ENCODE results near the gene OPCML.

Gene OPCML

DNA sequence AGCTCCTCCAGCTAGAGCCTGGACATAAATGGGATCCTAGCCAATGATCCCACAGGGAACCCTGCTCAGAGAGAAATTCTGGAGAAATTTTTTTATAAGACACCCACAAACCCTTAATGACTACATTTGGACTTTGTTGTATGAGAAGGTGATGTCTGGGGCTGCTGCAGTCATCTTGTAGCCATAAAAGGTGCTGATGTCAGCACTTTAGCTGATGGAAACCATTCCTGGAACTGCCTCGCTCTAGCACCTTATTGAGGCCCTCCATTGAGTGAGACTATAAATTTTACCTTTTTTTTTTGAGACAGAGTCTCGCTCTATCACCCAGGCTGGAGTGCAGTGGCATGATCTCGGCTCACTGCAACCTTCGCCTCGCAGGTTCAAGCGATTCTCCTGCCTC lies 610.7 kb downstream of the OPCML start:
- DNase-seq (ENCODE audit: low read depth in 1 of 2, low spot score in 1 of 2): no peak
- H3K27me3 ChIP-seq (ENCODE audit: insufficient read depth, poor library complexity, severe bottlenecking): no peaks in the 10 kb centered on the region
- H3K27ac ChIP-seq (replicated peaks): no peak overlapping the region
- no peak overlapping the region for H3K4me3 ChIP-seq (replicated peaks; ENCODE audit: insufficient read depth, low read length)
- no peak for TF ChIP-seq GABPA (IDR thresholded peaks at IDR 0.05; ENCODE audit: low read depth)
- TF ChIP-seq, protein P1, sequence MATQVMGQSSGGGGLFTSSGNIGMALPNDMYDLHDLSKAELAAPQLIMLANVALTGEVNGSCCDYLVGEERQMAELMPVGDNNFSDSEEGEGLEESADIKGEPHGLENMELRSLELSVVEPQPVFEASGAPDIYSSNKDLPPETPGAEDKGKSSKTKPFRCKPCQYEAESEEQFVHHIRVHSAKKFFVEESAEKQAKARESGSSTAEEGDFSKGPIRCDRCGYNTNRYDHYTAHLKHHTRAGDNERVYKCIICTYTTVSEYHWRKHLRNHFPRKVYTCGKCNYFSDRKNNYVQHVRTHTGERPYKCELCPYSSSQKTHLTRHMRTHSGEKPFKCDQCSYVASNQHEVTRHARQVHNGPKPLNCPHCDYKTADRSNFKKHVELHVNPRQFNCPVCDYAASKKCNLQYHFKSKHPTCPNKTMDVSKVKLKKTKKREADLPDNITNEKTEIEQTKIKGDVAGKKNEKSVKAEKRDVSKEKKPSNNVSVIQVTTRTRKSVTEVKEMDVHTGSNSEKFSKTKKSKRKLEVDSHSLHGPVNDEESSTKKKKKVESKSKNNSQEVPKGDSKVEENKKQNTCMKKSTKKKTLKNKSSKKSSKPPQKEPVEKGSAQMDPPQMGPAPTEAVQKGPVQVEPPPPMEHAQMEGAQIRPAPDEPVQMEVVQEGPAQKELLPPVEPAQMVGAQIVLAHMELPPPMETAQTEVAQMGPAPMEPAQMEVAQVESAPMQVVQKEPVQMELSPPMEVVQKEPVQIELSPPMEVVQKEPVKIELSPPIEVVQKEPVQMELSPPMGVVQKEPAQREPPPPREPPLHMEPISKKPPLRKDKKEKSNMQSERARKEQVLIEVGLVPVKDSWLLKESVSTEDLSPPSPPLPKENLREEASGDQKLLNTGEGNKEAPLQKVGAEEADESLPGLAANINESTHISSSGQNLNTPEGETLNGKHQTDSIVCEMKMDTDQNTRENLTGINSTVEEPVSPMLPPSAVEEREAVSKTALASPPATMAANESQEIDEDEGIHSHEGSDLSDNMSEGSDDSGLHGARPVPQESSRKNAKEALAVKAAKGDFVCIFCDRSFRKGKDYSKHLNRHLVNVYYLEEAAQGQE (IDR thresholded peaks at IDR 0.05; ENCODE audit: insufficient replicate concordance, low read depth): no peak
- no peak for TF ChIP-seq SPI1 (IDR thresholded peaks at IDR 0.05; ENCODE audit: borderline replicate concordance, low read depth)
- TF ChIP-seq POLR2AphosphoS5 (IDR thresholded peaks at IDR 0.05; ENCODE audit: low read depth): no peak
- TF ChIP-seq, protein P2, sequence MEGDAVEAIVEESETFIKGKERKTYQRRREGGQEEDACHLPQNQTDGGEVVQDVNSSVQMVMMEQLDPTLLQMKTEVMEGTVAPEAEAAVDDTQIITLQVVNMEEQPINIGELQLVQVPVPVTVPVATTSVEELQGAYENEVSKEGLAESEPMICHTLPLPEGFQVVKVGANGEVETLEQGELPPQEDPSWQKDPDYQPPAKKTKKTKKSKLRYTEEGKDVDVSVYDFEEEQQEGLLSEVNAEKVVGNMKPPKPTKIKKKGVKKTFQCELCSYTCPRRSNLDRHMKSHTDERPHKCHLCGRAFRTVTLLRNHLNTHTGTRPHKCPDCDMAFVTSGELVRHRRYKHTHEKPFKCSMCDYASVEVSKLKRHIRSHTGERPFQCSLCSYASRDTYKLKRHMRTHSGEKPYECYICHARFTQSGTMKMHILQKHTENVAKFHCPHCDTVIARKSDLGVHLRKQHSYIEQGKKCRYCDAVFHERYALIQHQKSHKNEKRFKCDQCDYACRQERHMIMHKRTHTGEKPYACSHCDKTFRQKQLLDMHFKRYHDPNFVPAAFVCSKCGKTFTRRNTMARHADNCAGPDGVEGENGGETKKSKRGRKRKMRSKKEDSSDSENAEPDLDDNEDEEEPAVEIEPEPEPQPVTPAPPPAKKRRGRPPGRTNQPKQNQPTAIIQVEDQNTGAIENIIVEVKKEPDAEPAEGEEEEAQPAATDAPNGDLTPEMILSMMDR (IDR thresholded peaks at IDR 0.05; ENCODE audit: insufficient read depth, low read length): no peak

DNA sequence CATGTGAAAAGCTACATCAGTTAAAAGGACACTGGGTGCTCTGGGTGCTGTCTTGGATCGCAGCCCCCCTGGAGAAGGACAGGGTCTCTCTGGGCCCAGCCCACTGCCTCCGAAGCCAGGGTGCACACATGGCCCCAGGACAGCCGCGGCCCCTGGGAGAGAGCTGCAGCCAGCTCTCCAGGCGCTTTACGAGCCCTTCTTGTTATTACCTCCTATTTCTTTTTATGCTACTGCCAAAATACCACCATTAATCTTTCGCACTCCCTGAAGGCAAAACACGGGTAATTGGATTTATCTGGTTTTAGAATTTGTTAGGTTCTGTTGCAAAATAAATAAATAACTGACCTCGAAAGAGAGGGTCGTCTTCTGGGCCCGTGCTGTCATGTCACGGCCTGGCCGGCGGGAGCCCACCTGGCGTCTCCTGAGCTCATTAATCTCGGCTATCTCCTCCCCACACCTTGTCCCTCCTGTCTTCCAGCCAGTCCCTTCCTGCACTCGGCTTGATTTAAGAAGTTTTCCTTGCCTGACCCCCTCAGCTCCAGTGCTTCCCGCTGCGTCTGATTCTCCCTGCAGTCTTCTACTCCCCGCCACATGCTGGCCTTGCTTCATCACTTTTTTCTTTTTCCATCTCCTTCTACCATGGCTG lies 611.7 kb downstream of the OPCML start:
- no peak overlapping the region for H3K4me3 ChIP-seq (replicated peaks; ENCODE audit: insufficient read depth, low read length)

DNA sequence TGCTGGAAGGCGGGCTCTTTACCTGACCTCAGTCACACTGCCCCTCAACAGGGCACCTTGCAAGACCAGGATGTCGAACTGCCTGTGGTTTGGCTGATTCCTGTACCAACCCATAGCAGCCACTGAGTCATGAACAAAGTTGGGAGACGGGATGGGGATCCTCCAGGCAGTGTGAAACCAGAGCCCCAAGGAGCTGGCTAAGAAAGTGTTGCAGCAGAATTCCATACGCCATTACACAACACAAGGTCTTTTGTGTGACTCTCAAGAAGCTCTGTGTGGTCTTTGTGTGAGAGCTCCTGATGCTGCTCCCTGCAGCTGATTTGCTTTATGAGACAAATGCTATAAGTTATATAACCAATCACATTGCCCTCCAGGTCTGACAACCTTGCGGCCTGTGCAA lies 617.7 kb downstream of the OPCML start:
- TF ChIP-seq GABPA (IDR thresholded peaks at IDR 0.05; ENCODE audit: low read depth) (no peak), POLR2AphosphoS5 (IDR thresholded peaks at IDR 0.05; ENCODE audit: low read depth) (no peak), SPI1 (IDR thresholded peaks at IDR 0.05; ENCODE audit: borderline replicate concordance, low read depth) (no peak)
- TF ChIP-seq, protein P1 (IDR thresholded peaks at IDR 0.05; ENCODE audit: insufficient replicate concordance, low read depth): no peak
- TF ChIP-seq, protein P2 (IDR thresholded peaks at IDR 0.05; ENCODE audit: insufficient read depth, low read length): no peak
- Histone ChIP-seq H3K4me3 (replicated peaks; ENCODE audit: insufficient read depth, low read length) (no peak overlapping the region), H3K27ac (replicated peaks) (no peak overlapping the region), H3K27me3 (ENCODE audit: insufficient read depth, poor library complexity, severe bottlenecking) (no peaks in the 10 kb centered on the region)
- DNase-seq (ENCODE audit: low read depth in 1 of 2, low spot score in 1 of 2): no peak

More for the DNA sequence above, 611.7 kb downstream of the OPCML start:
- TF ChIP-seq GABPA (IDR thresholded peaks at IDR 0.05; ENCODE audit: low read depth) (no peak), POLR2AphosphoS5 (IDR thresholded peaks at IDR 0.05; ENCODE audit: low read depth) (no peak), SPI1 (IDR thresholded peaks at IDR 0.05; ENCODE audit: borderline replicate concordance, low read depth) (no peak)
- TF ChIP-seq, protein P2 (IDR thresholded peaks at IDR 0.05; ENCODE audit: insufficient read depth, low read length): no peak
- TF ChIP-seq, protein P1 (IDR thresholded peaks at IDR 0.05; ENCODE audit: insufficient replicate concordance, low read depth): no peak
- DNase-seq (ENCODE audit: low read depth in 1 of 2, low spot score in 1 of 2): no peak
- H3K27ac ChIP-seq (replicated peaks): no peak overlapping the region
- H3K27me3 ChIP-seq (ENCODE audit: insufficient read depth, poor library complexity, severe bottlenecking): no peaks in the 10 kb centered on the region

Measured in HL-60 (cell line).